ENCODE measurements around the gene SRGAP1. TPM values are rescaled to one million over a fixed set of nuclear protein-coding genes. Genes with fewer than 3 reads are reported as not detected.

The SRGAP1 gene
- total and polyA plus RNA-seq, 2 of the 8 experiments (the other 6 are each of a cell fraction or from before 2014, with no cell fraction given), result 3.2 to 7.3 TPM

DNA sequence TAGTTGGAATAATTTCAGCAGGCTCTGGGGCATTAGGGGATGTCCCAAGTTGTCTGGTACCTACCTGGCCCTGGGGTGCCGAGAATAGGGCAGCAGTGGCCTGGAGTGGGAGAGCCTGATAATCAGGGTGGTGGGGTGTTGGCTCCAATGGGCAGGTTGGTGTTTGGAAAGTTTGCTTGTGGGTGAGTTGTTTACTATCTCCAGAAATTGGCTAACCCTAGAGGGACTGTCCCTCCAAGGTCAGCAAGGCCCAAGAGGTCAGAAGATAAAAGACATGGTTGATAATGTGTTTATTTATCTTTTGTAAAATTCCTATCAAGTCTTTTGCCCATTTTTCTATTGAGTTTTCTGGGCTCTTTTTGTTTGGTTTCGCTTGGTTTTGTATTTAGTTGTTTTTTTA lies 272.5 kb downstream of the SRGAP1 start:
- FAIRE-seq (no peak), DNase-seq (ENCODE audit: low read depth in 1 of 2, low spot score in 2 of 2) (no peak)
- no peak overlapping the region for H4K5ac ChIP-seq (ENCODE audit: insufficient read length, low read depth, low read length)
- 78% methylated on average over 2 of the region's 2 CpGs; no CpG with 5 or more reads in 1 of the 2 experiments for WGBS, 2 experiments (ENCODE audit: extremely low coverage in 1 of 2, insufficient coverage in 1 of 2, insufficient read length in 1 of 2, insufficient replicate concordance in 2 of 2, low coverage in 1 of 2, low lambda C conversion rate in 2 of 2, missing lambda C conversion rate in 1 of 2)
- H3K36me3 ChIP-seq (ENCODE audit: control insufficient read depth in 2 of 4, insufficient read depth in 4 of 4, low read length in 3 of 4), result no peaks in the 10 kb centered on the region
- no peaks in the 10 kb centered on the region for H3K79me2 ChIP-seq (ENCODE audit: control insufficient read depth in 1 of 2, insufficient read depth in 2 of 2, low read length in 2 of 2)
- no peaks in the 10 kb centered on the region for H3K27me3 ChIP-seq (replicated peaks in 1 of 4; ENCODE audit: control insufficient read depth in 3 of 4, extremely low read depth in 1 of 4, insufficient read depth in 3 of 4, low read length in 3 of 4)
- H2AK5ac ChIP-seq (ENCODE audit: low read depth, low read length), result no peak overlapping the region
- H2BK12ac ChIP-seq (ENCODE audit: low read depth, low read length), result no peak overlapping the region
- no peak overlapping the region for H2BK120ac ChIP-seq (replicated peaks; ENCODE audit: low read depth, low read length)
- no peak overlapping the region for H4K8ac ChIP-seq (ENCODE audit: extremely low read depth, insufficient read depth, low read length)
- H2AFZ ChIP-seq (ENCODE audit: low read length), result no peak overlapping the region
- no peak overlapping the region for H3K27ac ChIP-seq (ENCODE audit: low read depth, low read length)
- H2BK5ac ChIP-seq (ENCODE audit: low read depth, low read length), result no peak overlapping the region
- no peaks in the 10 kb centered on the region for H3K9me3 ChIP-seq (ENCODE audit: insufficient read depth in 2 of 2, low read depth in 1 of 2, low read length in 1 of 2)
- H4K91ac ChIP-seq (replicated peaks; ENCODE audit: insufficient read length, low read length), result no peak overlapping the region
- no peaks in the 10 kb centered on the region for H4K20me1 ChIP-seq (replicated peaks in 1 of 2; ENCODE audit: control insufficient read depth in 1 of 2, insufficient read depth in 2 of 2, low read length in 2 of 2)
- no peak overlapping the region for H3K14ac ChIP-seq (ENCODE audit: insufficient read length)
- H3K56ac ChIP-seq (replicated peaks; ENCODE audit: insufficient read length, low read depth, low read length), result no peak overlapping the region
- no peak overlapping the region for H2BK15ac ChIP-seq (ENCODE audit: low read length)
- H3K23ac ChIP-seq (ENCODE audit: insufficient read length), result no peak overlapping the region
- H3K4ac ChIP-seq (replicated peaks; ENCODE audit: insufficient read length, low read depth, low read length), result no peak overlapping the region
- H3K79me1 ChIP-seq (ENCODE audit: low read depth, low read length), result no peaks in the 10 kb centered on the region
- no peak overlapping the region for H3K4me2 ChIP-seq (ENCODE audit: insufficient read depth in 1 of 2, low read depth in 2 of 2, low read length in 2 of 2)
- no peak overlapping the region for H3K4me3 ChIP-seq (ENCODE audit: extremely low read depth in 1 of 4, insufficient read depth in 2 of 4, low read depth in 3 of 4, low read length in 4 of 4)
- ChIA-PET POLR2A (ENCODE audit: partially characterized antibody) (no interaction called here), CTCF (ENCODE audit: partially characterized antibody) (no interaction called here)
- H3K18ac ChIP-seq (ENCODE audit: extremely low read depth, low read length), result no peak overlapping the region
- no peaks in the 10 kb centered on the region for H3K4me1 ChIP-seq (replicated peaks in 1 of 4; ENCODE audit: control insufficient read depth in 3 of 4, insufficient read depth in 4 of 4, low read length in 3 of 4)
- no peaks in the 10 kb centered on the region for H3K23me2 ChIP-seq (ENCODE audit: low read depth, low read length)
- no peak overlapping the region for H3K9ac ChIP-seq (replicated peaks in 1 of 4; ENCODE audit: extremely low read depth in 1 of 4, low read depth in 3 of 4, low read length in 3 of 4)
- no peak overlapping the region for H2BK20ac ChIP-seq (ENCODE audit: low read length)
- TF ChIP-seq JUND (IDR thresholded peaks at IDR 0.05; ENCODE audit: low read length) (no peak), BRCA1 (IDR thresholded peaks at IDR 0.05; ENCODE audit: low read depth, low read length) (no peak), CREB1 (IDR thresholded peaks at IDR 0.05) (no peak), SP1 (IDR thresholded peaks at IDR 0.05; ENCODE audit: low read depth, low read length) (no peak), CTCF (IDR thresholded peaks at IDR 0.05; ENCODE audit: control extremely low read depth in 1 of 3, insufficient read depth in 1 of 3, low read depth in 1 of 3, low read length in 3 of 3) (no peak), CBX8 (IDR thresholded peaks at IDR 0.05; ENCODE audit: borderline replicate concordance, low read depth, low read length) (no peak)
- TF ChIP-seq, protein P1, sequence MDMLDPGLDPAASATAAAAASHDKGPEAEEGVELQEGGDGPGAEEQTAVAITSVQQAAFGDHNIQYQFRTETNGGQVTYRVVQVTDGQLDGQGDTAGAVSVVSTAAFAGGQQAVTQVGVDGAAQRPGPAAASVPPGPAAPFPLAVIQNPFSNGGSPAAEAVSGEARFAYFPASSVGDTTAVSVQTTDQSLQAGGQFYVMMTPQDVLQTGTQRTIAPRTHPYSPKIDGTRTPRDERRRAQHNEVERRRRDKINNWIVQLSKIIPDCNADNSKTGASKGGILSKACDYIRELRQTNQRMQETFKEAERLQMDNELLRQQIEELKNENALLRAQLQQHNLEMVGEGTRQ (IDR thresholded peaks at IDR 0.05; ENCODE audit: low read length), result no peak
